ENCODE measurements around the gene PEPD.

The PEPD gene

GRCh38 chr19:33347300-33347699 lies 174.3 kb downstream of the PEPD start:
- no peak for DNase-seq

GRCh38 chr19:33346665-33347064 lies 174.9 kb downstream of the PEPD start:
- DNase-seq, result no peak

- no peak for DNase-seq
Observed at GRCh38 chr19:33345163-33345562, 176.4 kb downstream of the PEPD start.

- DNase-seq, result no peak
Observed at GRCh38 chr19:33344573-33344925, 177.0 kb downstream of the PEPD start.

GRCh38 chr19:33343859-33344572 lies 177.6 kb downstream of the PEPD start:
- DNase-seq, result no peak

GRCh38 chr19:33343301-33343700 lies 178.3 kb downstream of the PEPD start:
- no peak for DNase-seq

- no peak for DNase-seq
Observed at GRCh38 chr19:33340991-33341390, 180.6 kb downstream of the PEPD start.

- no peak for DNase-seq
Observed at GRCh38 chr19:33339016-33339984, 182.3 kb downstream of the PEPD start.
